ENCODE results near the gene LMO7.

The LMO7 gene

GRCh38 chr13:75651013-75651412 is 14.9 kb downstream of the LMO7 start:
- H2AFZ ChIP-seq (ENCODE audit: low read length): no peak overlapping the region
- no peaks in the 10 kb centered on the region for H3K4me1 ChIP-seq (ENCODE audit: control insufficient read depth in 2 of 2, insufficient read depth in 1 of 2, low read depth in 1 of 2, low read length in 2 of 2)
- H3K4me3 ChIP-seq (ENCODE audit: low read length in 2 of 2): no peak overlapping the region
- H3K14ac ChIP-seq (ENCODE audit: low read length): no peak overlapping the region
- H3K9ac ChIP-seq (ENCODE audit: low read depth, low read length, poor library complexity): no peak overlapping the region
- no peaks in the 10 kb centered on the region for H3K27me3 ChIP-seq (ENCODE audit: control insufficient read depth in 3 of 3, insufficient read depth in 3 of 3, low read depth in 1 of 3, low read length in 3 of 3)
- H2BK15ac ChIP-seq (ENCODE audit: low read length): no peak overlapping the region
- no peak overlapping the region for H3K4me2 ChIP-seq (ENCODE audit: insufficient read depth, low read length, poor library complexity, severe bottlenecking)
- no peak overlapping the region for H2BK120ac ChIP-seq (ENCODE audit: low read depth, low read length)
- no peak overlapping the region for H4K8ac ChIP-seq (ENCODE audit: low read depth, low read length)
- H3K9me3 ChIP-seq (replicated peaks in 1 of 2; ENCODE audit: control insufficient read depth in 2 of 2, insufficient read depth in 1 of 2, low read depth in 1 of 2, low read length in 2 of 2): no peaks in the 10 kb centered on the region
- no peak for DNase-seq (ENCODE audit: low spot score)
- no peak overlapping the region for H3K27ac ChIP-seq (replicated peaks; ENCODE audit: low read length)
- no peak overlapping the region for H3K4ac ChIP-seq (ENCODE audit: low read length)
- no peak overlapping the region for H3K18ac ChIP-seq (ENCODE audit: low read length)
- no peaks in the 10 kb centered on the region for H3K36me3 ChIP-seq (replicated peaks in 1 of 2; ENCODE audit: control insufficient read depth in 2 of 2, insufficient read depth in 2 of 2, low read length in 2 of 2)
- H2BK12ac ChIP-seq (ENCODE audit: low read length): no peak overlapping the region
- no peak overlapping the region for H4K91ac ChIP-seq (ENCODE audit: low read depth, low read length, poor library complexity)
- no peak overlapping the region for H3K23ac ChIP-seq (ENCODE audit: low read depth, low read length, poor library complexity)
- WGBS, 2 donors (ENCODE audit: extremely low coverage in 2 of 2, insufficient read length in 2 of 2, insufficient replicate concordance in 1 of 2): no CpG with 5 or more reads among the region's 2 CpGs
- H2BK5ac ChIP-seq (ENCODE audit: low read length): no peak overlapping the region
- no peaks in the 10 kb centered on the region for H3K79me1 ChIP-seq (ENCODE audit: low read depth, low read length)
- no peak overlapping the region for H2AK5ac ChIP-seq (ENCODE audit: low read depth, low read length)

- Histone ChIP-seq H3K14ac (ENCODE audit: low read length) (no peak overlapping the region), H2AFZ (ENCODE audit: low read length) (no peak overlapping the region), H2BK120ac (ENCODE audit: low read depth, low read length) (no peak overlapping the region), H3K9me3 (replicated peaks in 1 of 2; ENCODE audit: control insufficient read depth in 2 of 2, insufficient read depth in 1 of 2, low read depth in 1 of 2, low read length in 2 of 2) (no peaks in the 10 kb centered on the region), H3K18ac (ENCODE audit: low read length) (no peak overlapping the region), H4K8ac (ENCODE audit: low read depth, low read length) (no peak overlapping the region), H3K4me3 (ENCODE audit: low read length in 2 of 2) (no peak overlapping the region), H3K4me2 (ENCODE audit: insufficient read depth, low read length, poor library complexity, severe bottlenecking) (no peak overlapping the region), H2AK5ac (ENCODE audit: low read depth, low read length) (no peak overlapping the region), H3K27ac (replicated peaks; ENCODE audit: low read length) (no peak overlapping the region), H2BK5ac (ENCODE audit: low read length) (no peak overlapping the region), H3K27me3 (ENCODE audit: control insufficient read depth in 3 of 3, insufficient read depth in 3 of 3, low read depth in 1 of 3, low read length in 3 of 3) (no peaks in the 10 kb centered on the region), H3K4me1 (ENCODE audit: control insufficient read depth in 2 of 2, insufficient read depth in 1 of 2, low read depth in 1 of 2, low read length in 2 of 2) (no peaks in the 10 kb centered on the region), H3K4ac (ENCODE audit: low read length) (no peak overlapping the region), H3K79me1 (ENCODE audit: low read depth, low read length) (no peaks in the 10 kb centered on the region), H3K23ac (ENCODE audit: low read depth, low read length, poor library complexity) (no peak overlapping the region), H3K36me3 (replicated peaks in 1 of 2; ENCODE audit: control insufficient read depth in 2 of 2, insufficient read depth in 2 of 2, low read length in 2 of 2) (no peaks in the 10 kb centered on the region), H3K9ac (ENCODE audit: low read depth, low read length, poor library complexity) (no peak overlapping the region), H2BK12ac (ENCODE audit: low read length) (no peak overlapping the region), H4K91ac (ENCODE audit: low read depth, low read length, poor library complexity) (no peak overlapping the region), H2BK15ac (ENCODE audit: low read length) (no peak overlapping the region)
- WGBS, 2 donors (ENCODE audit: extremely low coverage in 2 of 2, insufficient read length in 2 of 2, insufficient replicate concordance in 1 of 2): no CpG with 5 or more reads among the region's 2 CpGs
- DNase-seq (ENCODE audit: low spot score): no peak
These were observed 16.6 kb downstream of the LMO7 start for GRCh38 chr13:75652726-75653125.

- no peaks in the 10 kb centered on the region for H3K79me1 ChIP-seq (ENCODE audit: low read depth, low read length)
- no peaks in the 10 kb centered on the region for H3K9me3 ChIP-seq (replicated peaks in 1 of 2; ENCODE audit: control insufficient read depth in 2 of 2, insufficient read depth in 1 of 2, low read depth in 1 of 2, low read length in 2 of 2)
- H2BK5ac ChIP-seq (ENCODE audit: low read length): no peak overlapping the region
- H2BK12ac ChIP-seq (ENCODE audit: low read length): no peak overlapping the region
- H3K18ac ChIP-seq (ENCODE audit: low read length): no peak overlapping the region
- H2AK5ac ChIP-seq (ENCODE audit: low read depth, low read length): no peak overlapping the region
- no peak overlapping the region for H3K27ac ChIP-seq (replicated peaks; ENCODE audit: low read length)
- no CpG with 5 or more reads among the region's 3 CpGs for WGBS, 2 donors (ENCODE audit: extremely low coverage in 2 of 2, insufficient read length in 2 of 2, insufficient replicate concordance in 1 of 2)
- H4K8ac ChIP-seq (ENCODE audit: low read depth, low read length): no peak overlapping the region
- H3K4me3 ChIP-seq (ENCODE audit: low read length in 2 of 2): no peak overlapping the region
- no peaks in the 10 kb centered on the region for H3K36me3 ChIP-seq (replicated peaks in 1 of 2; ENCODE audit: control insufficient read depth in 2 of 2, insufficient read depth in 2 of 2, low read length in 2 of 2)
- no peak overlapping the region for H3K14ac ChIP-seq (ENCODE audit: low read length)
- H3K23ac ChIP-seq (ENCODE audit: low read depth, low read length, poor library complexity): no peak overlapping the region
- no peak for DNase-seq (ENCODE audit: low spot score)
- H3K4ac ChIP-seq (ENCODE audit: low read length): no peak overlapping the region
- H2BK120ac ChIP-seq (ENCODE audit: low read depth, low read length): no peak overlapping the region
- H3K27me3 ChIP-seq (ENCODE audit: control insufficient read depth in 3 of 3, insufficient read depth in 3 of 3, low read depth in 1 of 3, low read length in 3 of 3): no peaks in the 10 kb centered on the region
- no peak overlapping the region for H2BK15ac ChIP-seq (ENCODE audit: low read length)
- H3K9ac ChIP-seq (ENCODE audit: low read depth, low read length, poor library complexity): no peak overlapping the region
- H4K91ac ChIP-seq (ENCODE audit: low read depth, low read length, poor library complexity): no peak overlapping the region
- no peak overlapping the region for H3K4me2 ChIP-seq (ENCODE audit: insufficient read depth, low read length, poor library complexity, severe bottlenecking)
- no peak overlapping the region for H2AFZ ChIP-seq (ENCODE audit: low read length)
- H3K4me1 ChIP-seq (ENCODE audit: control insufficient read depth in 2 of 2, insufficient read depth in 1 of 2, low read depth in 1 of 2, low read length in 2 of 2): no peaks in the 10 kb centered on the region
These were observed 20.4 kb downstream of the LMO7 start for GRCh38 chr13:75656425-75656989.

GRCh38 chr13:75657111-75657510 is 21.0 kb downstream of the LMO7 start:
- Histone ChIP-seq H3K27ac (replicated peaks; ENCODE audit: low read length) (no peak overlapping the region), H3K4me2 (ENCODE audit: insufficient read depth, low read length, poor library complexity, severe bottlenecking) (no peak overlapping the region), H4K8ac (ENCODE audit: low read depth, low read length) (no peak overlapping the region), H3K9ac (ENCODE audit: low read depth, low read length, poor library complexity) (no peak overlapping the region), H3K18ac (ENCODE audit: low read length) (no peak overlapping the region), H3K36me3 (replicated peaks in 1 of 2; ENCODE audit: control insufficient read depth in 2 of 2, insufficient read depth in 2 of 2, low read length in 2 of 2) (no peaks in the 10 kb centered on the region), H3K27me3 (ENCODE audit: control insufficient read depth in 3 of 3, insufficient read depth in 3 of 3, low read depth in 1 of 3, low read length in 3 of 3) (no peaks in the 10 kb centered on the region), H3K14ac (ENCODE audit: low read length) (no peak overlapping the region), H2BK5ac (ENCODE audit: low read length) (no peak overlapping the region), H2AK5ac (ENCODE audit: low read depth, low read length) (no peak overlapping the region), H3K4me1 (ENCODE audit: control insufficient read depth in 2 of 2, insufficient read depth in 1 of 2, low read depth in 1 of 2, low read length in 2 of 2) (no peaks in the 10 kb centered on the region), H3K23ac (ENCODE audit: low read depth, low read length, poor library complexity) (no peak overlapping the region), H3K9me3 (replicated peaks in 1 of 2; ENCODE audit: control insufficient read depth in 2 of 2, insufficient read depth in 1 of 2, low read depth in 1 of 2, low read length in 2 of 2) (no peaks in the 10 kb centered on the region), H3K4me3 (ENCODE audit: low read length in 2 of 2) (no peak overlapping the region), H4K91ac (ENCODE audit: low read depth, low read length, poor library complexity) (no peak overlapping the region), H3K79me1 (ENCODE audit: low read depth, low read length) (no peaks in the 10 kb centered on the region), H2AFZ (ENCODE audit: low read length) (no peak overlapping the region), H3K4ac (ENCODE audit: low read length) (no peak overlapping the region), H2BK12ac (ENCODE audit: low read length) (no peak overlapping the region), H2BK15ac (ENCODE audit: low read length) (no peak overlapping the region), H2BK120ac (ENCODE audit: low read depth, low read length) (no peak overlapping the region)
- no peak for DNase-seq (ENCODE audit: low spot score)
- WGBS, 2 donors (ENCODE audit: extremely low coverage in 2 of 2, insufficient read length in 2 of 2, insufficient replicate concordance in 1 of 2): no CpG with 5 or more reads among the region's 1 CpG
